DND-41 (cell line): ENCODE measurements around the gene TGM2.

ENCODE experiments used
- ATAC-seq: fragments of 200-7000 bp; cut with Tn5 transposase; 3 replicates; pipeline ENCODE4 v1.9.1; 2021; ENCODE audit warnings: low read depth; ENCODE audit not compliant: insufficient read depth
- DNase-seq: peaks from one replicate; pipeline ENCODE4 v3.0.0-alpha.2; 2020
- H2AFZ ChIP-seq: 2 replicates; pipeline ENCODE4 v1.6.0; 2012; ENCODE audit warnings: low read depth, low read length
- H3K27ac ChIP-seq: 2 replicates; pipeline ENCODE4 v1.5.1; 2012; ENCODE audit warnings: low read length, inconsistent platforms
- H3K27me3 ChIP-seq: fragments of 200-600 bp; sonication (generic); 2 replicates; pipeline ENCODE4 v1.6.0; 2012; ENCODE audit warnings: low read length, mild to moderate bottlenecking, inconsistent platforms; ENCODE audit not compliant: insufficient read depth, poor library complexity
- H3K36me3 ChIP-seq: 2 replicates; pipeline ENCODE4 v1.5.1; 2012; ENCODE audit warnings: low read length, inconsistent platforms; ENCODE audit not compliant: insufficient read depth
- H3K4me1 ChIP-seq: 2 replicates; pipeline ENCODE4 v1.5.1; 2012; ENCODE audit warnings: mild to moderate bottlenecking, low read length; ENCODE audit not compliant: insufficient read depth
- H3K4me2 ChIP-seq: 2 replicates; pipeline ENCODE4 v1.6.0; 2012; ENCODE audit warnings: mild to moderate bottlenecking, moderate library complexity, low read length, inconsistent platforms; ENCODE audit not compliant: insufficient read depth
- H3K4me3 ChIP-seq, 2 experiments: fragments of 200-600 bp in 1 of 2; shearing (Covaris generic) in 1 of 2; 2 replicates each; pipeline ENCODE4 v1.5.1; 2012 to 2016; ENCODE audit warnings: inconsistent platforms in 2 of 2, low read length in 2 of 2, mild to moderate bottlenecking in 2 of 2, low read depth in 1 of 2, moderate library complexity in 1 of 2
- H3K79me2 ChIP-seq: 2 replicates; pipeline ENCODE4 v1.6.0; 2012; ENCODE audit warnings: low read length, inconsistent platforms; ENCODE audit not compliant: insufficient read depth
- H3K9ac ChIP-seq: 2 replicates; pipeline ENCODE4 v1.6.0; 2012; ENCODE audit warnings: low read depth, mild to moderate bottlenecking, inconsistent platforms, low read length, moderate library complexity
- H3K9me3 ChIP-seq: 2 replicates; pipeline ENCODE4 v1.5.1; 2012; ENCODE audit warnings: low read length, moderate library complexity, mild to moderate bottlenecking, inconsistent platforms; ENCODE audit not compliant: insufficient read depth, severe bottlenecking
- H4K20me1 ChIP-seq: 2 replicates; pipeline ENCODE4 v1.6.0; 2012; ENCODE audit warnings: low read length; ENCODE audit not compliant: insufficient read depth
- EZH2 ChIP-seq: IDR thresholded peaks from 3 replicates; pipeline ENCODE4 v1.6.1; 2012; ENCODE audit warnings: borderline replicate concordance, low read depth, mild to moderate bottlenecking, moderate library complexity, low read length, inconsistent platforms; ENCODE audit not compliant: severe bottlenecking
- TF ChIP-seq, protein P1 (sequence below): IDR thresholded peaks from 2 replicates; pipeline ENCODE4 v1.5.1; 2012; ENCODE audit warnings: borderline replicate concordance, low read length, moderate library complexity, mild to moderate bottlenecking; ENCODE audit not compliant: poor library complexity, severe bottlenecking; ENCODE audit errors: extremely low read depth

The TGM2 gene

DNA sequence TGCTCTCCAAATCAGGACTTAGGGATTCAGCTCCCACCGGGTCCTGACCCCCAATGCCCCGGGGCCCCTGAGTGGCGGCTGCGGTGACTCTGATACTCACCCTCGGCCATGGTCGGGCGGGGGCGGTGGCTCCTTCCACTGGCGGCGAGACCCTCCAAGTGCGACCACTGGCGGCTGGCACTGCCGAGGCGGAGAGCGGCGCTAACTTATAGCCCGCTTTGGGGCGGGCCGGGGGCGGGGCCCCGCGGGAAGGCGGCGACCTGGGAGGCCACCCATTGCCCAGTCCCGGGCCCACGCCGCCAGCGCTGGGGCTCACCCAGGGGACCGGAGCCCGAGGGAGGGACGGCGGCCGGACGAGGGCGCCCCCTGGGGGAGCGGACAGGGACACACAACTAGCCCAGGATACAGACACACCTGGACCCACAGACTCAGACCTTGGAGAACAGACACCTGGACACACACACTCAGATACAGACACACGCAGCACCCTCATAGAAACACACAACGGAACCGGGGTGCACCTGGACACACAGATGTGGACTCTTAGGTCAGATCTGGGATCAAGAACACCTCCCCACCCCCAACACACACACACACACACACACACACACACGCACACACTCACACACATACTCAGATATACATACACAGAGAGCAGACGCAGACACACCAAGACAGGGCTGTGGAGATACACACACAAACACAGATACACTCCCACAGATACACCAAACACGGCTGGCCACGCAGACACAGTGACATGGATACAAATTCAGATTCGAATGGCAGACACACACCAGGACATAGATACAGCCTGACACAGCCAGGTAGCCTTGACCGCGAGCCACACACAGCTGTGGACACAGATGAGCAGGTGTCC, at the start of gene TGM2:
TSS of gene TGM2 (minus strand) at position 182 of the 877 bp plus-strand sequence. CDS start at position 110, 72 bp downstream.
- H2AFZ ChIP-seq = no peak within 1 kb of the TSS
- H3K27ac ChIP-seq = no peak within 1 kb of the TSS
- H3K9ac ChIP-seq = no peak within 1 kb of the TSS
- H4K20me1 ChIP-seq = peaks cover 2% of the 10 kb centered on the region; the same call in 1 of the 2 replicates
- H3K27me3 ChIP-seq = peaks cover 5% of the 10 kb centered on the region
- ATAC-seq = no peak
- DNase-seq = no peak
- H3K36me3 ChIP-seq = no peaks in the 10 kb centered on the region
- H3K9me3 ChIP-seq = no peaks in the 10 kb centered on the region
- no peaks in the 10 kb centered on the region for H3K4me1 ChIP-seq
- H3K4me3 ChIP-seq = no peak within 1 kb of the TSS
- TF ChIP-seq EZH2 = no peak
- TF ChIP-seq, protein P1, sequence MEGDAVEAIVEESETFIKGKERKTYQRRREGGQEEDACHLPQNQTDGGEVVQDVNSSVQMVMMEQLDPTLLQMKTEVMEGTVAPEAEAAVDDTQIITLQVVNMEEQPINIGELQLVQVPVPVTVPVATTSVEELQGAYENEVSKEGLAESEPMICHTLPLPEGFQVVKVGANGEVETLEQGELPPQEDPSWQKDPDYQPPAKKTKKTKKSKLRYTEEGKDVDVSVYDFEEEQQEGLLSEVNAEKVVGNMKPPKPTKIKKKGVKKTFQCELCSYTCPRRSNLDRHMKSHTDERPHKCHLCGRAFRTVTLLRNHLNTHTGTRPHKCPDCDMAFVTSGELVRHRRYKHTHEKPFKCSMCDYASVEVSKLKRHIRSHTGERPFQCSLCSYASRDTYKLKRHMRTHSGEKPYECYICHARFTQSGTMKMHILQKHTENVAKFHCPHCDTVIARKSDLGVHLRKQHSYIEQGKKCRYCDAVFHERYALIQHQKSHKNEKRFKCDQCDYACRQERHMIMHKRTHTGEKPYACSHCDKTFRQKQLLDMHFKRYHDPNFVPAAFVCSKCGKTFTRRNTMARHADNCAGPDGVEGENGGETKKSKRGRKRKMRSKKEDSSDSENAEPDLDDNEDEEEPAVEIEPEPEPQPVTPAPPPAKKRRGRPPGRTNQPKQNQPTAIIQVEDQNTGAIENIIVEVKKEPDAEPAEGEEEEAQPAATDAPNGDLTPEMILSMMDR = peak; percentile 46
- H3K79me2 ChIP-seq = no peaks in the 10 kb centered on the region
- H3K4me2 ChIP-seq = no peak within 1 kb of the TSS

DNA sequence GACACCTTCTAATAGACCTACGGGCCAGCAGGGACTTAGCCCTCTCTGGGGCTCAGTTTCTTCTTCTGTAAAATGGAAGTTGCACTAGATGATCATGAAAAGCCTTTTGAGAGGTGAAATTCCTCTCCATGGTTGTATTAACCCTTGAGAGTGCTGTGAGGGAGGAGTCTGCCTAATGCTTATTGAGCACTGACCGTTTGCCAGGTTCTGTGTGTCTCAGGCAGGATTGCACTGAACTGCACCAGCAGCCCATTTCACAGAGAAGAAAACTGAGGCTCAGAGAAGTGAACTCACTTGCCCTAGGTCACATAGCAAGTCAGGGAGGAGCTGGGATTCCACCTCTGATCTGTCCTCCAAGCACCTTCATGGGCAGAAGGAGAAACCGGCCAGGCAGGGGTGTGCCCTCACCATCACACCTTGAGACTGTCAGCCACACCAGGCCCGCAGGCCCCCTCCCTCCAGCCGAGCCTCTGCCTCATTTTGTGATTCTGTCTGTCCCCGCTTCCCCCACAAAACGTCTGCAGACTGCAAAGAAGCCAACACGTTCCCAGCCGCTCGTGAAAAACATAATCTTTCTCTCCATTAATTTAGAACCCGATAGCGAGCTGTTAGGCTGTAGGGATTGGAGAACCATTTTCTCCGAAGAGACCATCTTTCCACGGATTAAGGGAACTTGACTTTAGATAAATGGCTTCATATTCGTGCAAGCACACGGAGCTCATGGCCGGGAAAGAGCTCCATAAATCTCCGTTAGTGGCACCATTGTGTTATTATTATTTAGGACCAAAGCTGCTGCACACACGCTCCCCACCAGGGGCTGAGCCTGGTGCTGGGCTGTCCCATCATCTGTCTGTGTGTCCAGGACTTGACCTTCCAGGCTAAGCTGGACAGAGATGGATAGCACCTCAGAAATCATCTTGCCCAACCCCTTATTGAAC, 49.5 kb upstream of the TGM2 start:
- ATAC-seq (no peak), DNase-seq (no peak)
- Histone ChIP-seq H3K4me2 (no peak overlapping the region), H3K4me3 (no peak overlapping the region), H3K36me3 (no peaks in the 10 kb centered on the region), H3K79me2 (no peaks in the 10 kb centered on the region), H3K4me1 (no peaks in the 10 kb centered on the region), H3K9me3 (no peaks in the 10 kb centered on the region), H3K27ac (no peak overlapping the region), H3K27me3 (peaks cover 11% of the 10 kb centered on the region), H4K20me1 (peaks cover 10% of the 10 kb centered on the region), H2AFZ (no peak overlapping the region), H3K9ac (no peak overlapping the region)
- TF ChIP-seq, protein P1 = peak; percentile 2
- TF ChIP-seq EZH2 = no peak

DNA sequence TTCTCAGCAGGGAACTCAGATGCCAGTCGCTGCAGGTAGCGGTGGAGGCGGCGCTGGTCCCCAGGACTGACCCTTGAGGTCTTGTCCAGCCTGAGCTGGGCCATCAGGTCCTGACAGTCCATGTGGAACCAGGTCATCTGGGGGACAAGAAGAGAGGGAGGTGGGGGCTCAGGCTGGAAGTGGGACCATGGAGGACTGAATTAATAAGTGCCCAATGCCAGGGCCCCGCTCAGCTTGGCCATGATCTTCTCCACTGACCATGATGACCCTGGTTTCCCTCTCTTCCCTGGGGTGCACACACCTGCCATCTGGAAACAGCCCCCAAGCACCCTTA, 48.5 kb upstream of the TGM2 start:
- no peak overlapping the region for H3K9ac ChIP-seq
- H3K4me2 ChIP-seq = no peak overlapping the region
- no peak overlapping the region for H3K4me3 ChIP-seq
- peaks cover 3% of the 10 kb centered on the region for H3K27me3 ChIP-seq
- no peaks in the 10 kb centered on the region for H3K4me1 ChIP-seq
- no peaks in the 10 kb centered on the region for H3K36me3 ChIP-seq
- H2AFZ ChIP-seq = no peak overlapping the region
- H3K79me2 ChIP-seq = no peaks in the 10 kb centered on the region
- H3K27ac ChIP-seq = no peak overlapping the region
- DNase-seq (no peak), ATAC-seq (no peak)
- H3K9me3 ChIP-seq = no peaks in the 10 kb centered on the region
- H4K20me1 ChIP-seq = peaks cover 10% of the 10 kb centered on the region
- TF ChIP-seq EZH2 = no peak
- TF ChIP-seq, protein P1 = no peak
